NCI-H2029 treated with DMSO at 0.1 percent for 48 hours (cell line): ENCODE data around the gene XPA.
"Not testable (repeated sequence)": the region's sequence is repeated elsewhere in the genome, so short reads cannot be mapped to it uniquely, and the experiment has no call there.

Experiments used
- DNase-seq: peaks from one replicate; lab custom pipeline; 2025; lab: John Stamatoyannopoulos, UW

XPA gene

GRCh38 chr9:97703437-97704344 is 6.6 kb upstream of the XPA start:
- DNase-seq, result no peak

- DNase-seq, result not testable (repeated sequence)
Observed at GRCh38 chr9:97699824-97700223, 2.7 kb upstream of the XPA start.

GRCh38 chr9:97699281-97699680 is 2.1 kb upstream of the XPA start:
- not testable (repeated sequence) for DNase-seq

GRCh38 chr9:97698865-97699264 is 1.7 kb upstream of the XPA start:
- no peak for DNase-seq

GRCh38 chr9:97697837-97698236 is 697 bp upstream of the XPA start:
- DNase-seq, result no peak

GRCh38 chr9:97695995-97696802 is 941 bp downstream of the XPA start:
- DNase-seq, result no peak

DNA sequence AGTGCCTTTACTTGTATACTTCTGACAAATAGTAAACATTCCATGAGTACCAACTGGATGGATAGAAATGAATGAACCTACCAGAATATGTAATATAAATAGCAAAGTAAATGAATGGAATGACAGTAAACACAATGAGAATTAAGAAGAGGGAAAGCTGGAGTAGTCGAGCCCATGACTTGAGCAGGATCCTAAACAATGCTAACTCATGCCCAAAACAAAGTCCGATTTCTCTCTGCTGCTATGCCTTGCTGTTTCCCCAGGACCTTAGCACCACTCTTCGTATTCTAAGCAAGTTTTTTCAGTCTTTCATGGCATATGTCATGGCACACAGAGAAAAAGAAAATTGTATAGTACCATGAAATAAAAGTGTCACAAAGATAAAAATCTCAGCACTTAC is 1.8 kb downstream of the XPA start:
- DNase-seq, result no peak

- DNase-seq, result no peak
Observed at GRCh38 chr9:97694769-97695168, 2.4 kb downstream of the XPA start.

GRCh38 chr9:97689401-97690180 is 7.5 kb downstream of the XPA start:
- DNase-seq, result no peak

DNA sequence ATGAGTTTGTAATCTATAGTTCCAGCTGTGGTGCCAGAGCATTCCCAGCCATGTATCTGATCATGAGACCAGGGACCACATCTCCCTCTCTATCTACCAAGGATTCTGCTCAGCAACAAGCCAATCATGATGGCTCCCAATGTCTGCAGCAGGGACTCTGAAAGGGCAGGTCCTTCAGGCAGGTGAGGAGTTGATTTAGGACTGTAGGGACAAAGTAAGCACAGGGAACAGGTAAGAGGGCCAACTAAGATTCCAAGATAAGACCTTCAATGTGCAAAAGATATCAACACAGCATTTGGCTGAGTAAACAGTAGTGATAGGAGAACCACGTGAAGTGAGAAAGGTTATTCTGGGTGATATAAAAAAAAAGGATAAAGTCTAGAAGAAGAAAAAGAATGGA is 8.5 kb downstream of the XPA start:
- DNase-seq, result no peak

- DNase-seq, result no peak
Observed at GRCh38 chr9:97682242-97682641, 14.9 kb downstream of the XPA start.

- no peak for DNase-seq
Observed at GRCh38 chr9:97675655-97676054, 21.5 kb downstream of the XPA start.

DNA sequence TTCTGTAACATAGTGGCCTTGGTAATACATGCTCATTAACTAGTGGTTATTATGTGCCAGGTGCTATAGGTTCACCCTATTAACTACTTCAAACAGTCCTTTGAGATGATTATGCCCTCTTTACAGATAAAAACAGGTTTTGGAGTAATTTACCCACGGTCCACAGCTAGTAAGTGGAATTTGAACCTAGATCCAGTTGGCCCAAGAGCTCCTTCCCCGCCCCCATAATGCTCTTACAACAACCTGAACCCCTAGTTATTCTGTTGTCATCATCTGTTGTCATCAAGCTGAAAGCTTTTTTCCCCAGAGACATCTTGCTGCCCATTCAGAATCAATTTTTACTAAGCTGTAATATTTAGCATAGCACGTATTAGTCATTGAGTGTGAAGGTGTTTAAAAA is 23.2 kb downstream of the XPA start:
- DNase-seq, result no peak

- DNase-seq, result no peak
Observed at GRCh38 chr9:97672403-97672802, 24.7 kb downstream of the XPA start.

- DNase-seq, result no peak
Observed at GRCh38 chr9:97670586-97670985, 26.6 kb downstream of the XPA start.

DNA sequence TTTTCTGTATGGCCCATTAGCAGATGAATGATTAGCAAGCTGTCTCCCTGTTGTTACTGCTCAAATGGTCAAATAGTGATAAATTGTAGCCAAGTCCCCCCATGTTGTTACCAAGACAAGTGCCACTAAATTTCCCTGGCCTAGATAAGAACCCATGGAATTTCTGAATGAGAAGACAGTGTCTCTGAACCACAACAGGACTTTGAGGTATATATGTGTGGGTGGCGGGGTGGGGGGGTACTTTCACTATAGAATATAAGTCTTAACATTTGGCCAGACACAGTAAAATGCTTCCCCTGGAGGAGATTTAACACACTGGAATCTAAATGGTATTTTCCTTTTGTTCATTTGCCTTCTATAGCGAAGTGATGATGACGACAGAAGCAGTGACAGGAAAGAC is 28.7 kb downstream of the XPA start:
- DNase-seq, result no peak

DNA sequence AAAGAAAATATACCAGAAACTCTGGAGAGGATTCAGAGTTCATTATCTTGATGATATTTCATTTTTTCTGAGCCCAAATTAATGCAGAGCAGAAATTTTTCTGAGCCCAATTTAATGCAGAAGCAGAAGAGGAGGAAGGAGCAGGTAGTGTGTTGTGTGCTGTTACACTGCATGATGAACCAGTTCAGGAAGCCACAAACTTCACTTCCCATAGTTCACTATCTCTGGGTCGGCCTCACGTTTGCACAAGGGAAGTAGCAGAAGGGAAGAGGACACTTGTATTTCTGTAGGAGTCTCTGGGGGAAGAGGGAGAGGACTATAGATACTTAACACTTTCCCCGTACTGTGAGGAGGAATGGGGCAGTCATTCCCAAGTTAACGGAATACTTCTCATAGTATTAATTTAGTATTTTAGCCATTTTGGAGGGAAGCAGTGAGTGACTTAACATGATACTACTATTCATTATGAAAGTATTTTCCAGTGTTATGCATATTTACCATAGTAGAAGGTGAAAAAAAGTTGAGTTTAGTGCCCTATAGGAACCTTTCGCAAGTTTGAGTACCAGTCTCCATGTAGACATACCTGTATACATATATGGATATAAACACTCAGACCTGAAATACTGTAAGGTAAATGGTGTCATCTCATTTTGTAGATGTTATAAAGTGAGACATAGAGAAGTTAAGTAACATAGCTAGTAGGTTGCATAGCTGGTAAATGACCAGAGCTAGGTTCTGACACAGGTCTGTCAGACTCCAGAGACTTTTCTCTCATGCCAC is 30.0 kb downstream of the XPA start:
- no peak for DNase-seq

- no peak for DNase-seq
Observed at GRCh38 chr9:97665742-97666141, 31.4 kb downstream of the XPA start.

DNA sequence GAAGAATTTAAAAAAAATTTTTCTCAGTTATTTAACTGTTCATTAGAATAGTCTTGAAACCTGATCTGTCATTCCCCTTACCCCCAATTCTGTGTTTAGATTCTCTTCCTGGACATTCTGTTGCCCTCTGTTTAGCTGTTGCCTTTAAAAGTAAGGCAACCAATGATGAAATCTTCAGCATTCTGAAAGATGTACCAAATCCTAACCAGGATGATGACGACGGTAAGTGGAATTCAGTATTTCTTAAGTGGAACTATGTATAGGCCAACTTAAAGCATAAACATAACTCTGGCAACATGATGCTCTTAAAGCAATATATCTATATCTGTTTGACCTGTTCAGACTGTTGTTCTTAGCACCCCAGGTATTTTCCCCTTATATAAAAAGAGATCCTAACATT is 36.3 kb downstream of the XPA start:
- DNase-seq, result no peak

GRCh38 chr9:97660340-97660739 is 36.8 kb downstream of the XPA start:
- DNase-seq, result no peak

DNA sequence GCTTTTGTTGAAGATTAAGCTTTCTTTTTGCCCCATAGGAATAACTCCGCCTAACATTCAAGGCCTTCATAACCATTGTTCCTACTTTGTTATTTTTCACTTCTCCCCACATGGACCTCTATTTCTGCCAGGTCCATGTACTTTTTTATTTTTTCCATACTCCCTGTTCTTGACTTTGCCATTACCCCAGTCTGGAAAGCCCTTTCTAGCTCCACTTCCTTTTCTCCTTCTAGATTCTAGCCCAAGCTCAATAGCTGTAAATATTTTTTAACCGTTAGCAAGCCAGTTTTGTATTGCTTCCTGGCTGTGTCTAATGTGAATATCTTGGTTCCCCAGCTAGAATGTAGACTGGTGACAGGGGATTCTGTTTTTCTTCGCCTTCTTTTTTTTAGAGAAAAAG is 37.4 kb downstream of the XPA start:
- no peak for DNase-seq

- DNase-seq, result no peak
Observed at GRCh38 chr9:97658707-97659106, 38.4 kb downstream of the XPA start.
